Trophoblast cell (in vitro differentiated cells and primary cell): ENCODE results near the gene TAF8.
"Not testable (repeated sequence)": the region's sequence is repeated elsewhere in the genome, so short reads cannot be mapped to it uniquely, and the experiment has no call there.

ENCODE experiments used
- DNase-seq, 2 donors: peaks; one replicate each; pipeline ENCODE4 v3.0.0-alpha.2; 2016
- H2AFZ ChIP-seq: 2 replicates; pipeline ENCODE4 v1.6.1; 2013; ENCODE audit warnings: low read length, moderate library complexity, mild to moderate bottlenecking; ENCODE audit not compliant: insufficient read depth, poor library complexity
- H2AK5ac ChIP-seq: 2 replicates; pipeline ENCODE4 v1.6.1; 2013; ENCODE audit warnings: mild to moderate bottlenecking, low read length
- H2BK120ac ChIP-seq: 2 replicates; pipeline ENCODE4 v1.6.1; 2013; ENCODE audit warnings: low read length, mild to moderate bottlenecking, moderate library complexity; ENCODE audit not compliant: insufficient read depth, poor library complexity
- H2BK12ac ChIP-seq: 2 replicates; pipeline ENCODE4 v1.6.1; 2013; ENCODE audit warnings: mild to moderate bottlenecking, low read length, moderate library complexity
- H2BK5ac ChIP-seq: 2 replicates; pipeline ENCODE4 v1.6.1; 2013; ENCODE audit warnings: low read length, low read depth, moderate library complexity, mild to moderate bottlenecking; ENCODE audit not compliant: poor library complexity
- H3K14ac ChIP-seq: 2 replicates; pipeline ENCODE4 v1.6.1; 2013; ENCODE audit warnings: mild to moderate bottlenecking, low read length
- H3K18ac ChIP-seq: 2 replicates; pipeline ENCODE4 v1.6.1; 2013; ENCODE audit warnings: mild to moderate bottlenecking, low read length
- H3K23ac ChIP-seq: 2 replicates; pipeline ENCODE4 v1.6.1; 2013; ENCODE audit warnings: low read length
- H3K27ac ChIP-seq: 2 replicates; pipeline ENCODE4 v1.5.1; 2013; ENCODE audit warnings: low read depth, mild to moderate bottlenecking, inconsistent platforms, low read length, moderate library complexity
- H3K27me3 ChIP-seq: 2 replicates; pipeline ENCODE4 v1.6.1; 2013; ENCODE audit warnings: inconsistent platforms, mild to moderate bottlenecking, low read length, moderate library complexity; ENCODE audit not compliant: insufficient read depth
- H3K36me3 ChIP-seq, 2 experiments: 1 replicate in 1 of 2; 2 replicates in 1 of 2; pipeline ENCODE4 v1.6.1; 2013; ENCODE audit warnings: low read length in 2 of 2, mild to moderate bottlenecking in 2 of 2, moderate library complexity in 1 of 2; ENCODE audit not compliant: insufficient read depth in 2 of 2, control insufficient read depth in 1 of 2
- H3K4ac ChIP-seq: 2 replicates; pipeline ENCODE4 v1.6.1; 2013; ENCODE audit warnings: low read depth, mild to moderate bottlenecking, low read length, moderate library complexity
- H3K4me1 ChIP-seq, 2 experiments: 1 replicate in 1 of 2; 2 replicates in 1 of 2; pipeline ENCODE4 v1.6.1; 2013; ENCODE audit warnings: low read length in 2 of 2, mild to moderate bottlenecking in 2 of 2, moderate library complexity in 1 of 2; ENCODE audit not compliant: insufficient read depth in 2 of 2, control insufficient read depth in 1 of 2
- H3K4me2 ChIP-seq: 2 replicates; pipeline ENCODE4 v1.6.1; 2013; ENCODE audit warnings: inconsistent platforms, mild to moderate bottlenecking, low read length, moderate library complexity
- H3K4me3 ChIP-seq: 2 replicates; pipeline ENCODE4 v1.5.1; 2013; ENCODE audit warnings: mild to moderate bottlenecking, low read depth, low read length, inconsistent platforms
- H3K79me1 ChIP-seq: one replicate; pipeline ENCODE4 v1.6.1; 2013; ENCODE audit warnings: low read length
- H3K79me2 ChIP-seq: 2 replicates; pipeline ENCODE4 v1.6.1; 2013; ENCODE audit warnings: low read length, mild to moderate bottlenecking; ENCODE audit not compliant: control insufficient read depth, insufficient read depth, poor library complexity
- H3K9ac ChIP-seq: 2 replicates; pipeline ENCODE4 v1.6.1; 2013; ENCODE audit warnings: mild to moderate bottlenecking, low read length
- H3K9me3 ChIP-seq: 2 replicates; pipeline ENCODE4 v1.6.1; 2013; ENCODE audit warnings: low read depth, mild to moderate bottlenecking, control low read depth, inconsistent platforms, low read length; ENCODE audit not compliant: insufficient read depth
- H4K12ac ChIP-seq: 2 replicates; pipeline ENCODE4 v1.6.1; 2013; ENCODE audit warnings: low read depth, mild to moderate bottlenecking, low read length, moderate library complexity
- H4K8ac ChIP-seq: 2 replicates; pipeline ENCODE4 v1.6.1; 2013; ENCODE audit warnings: low read depth, mild to moderate bottlenecking, low read length, moderate library complexity
- H4K91ac ChIP-seq: one replicate; pipeline ENCODE4 v1.6.1; 2013; ENCODE audit warnings: low read depth, mild to moderate bottlenecking, low read length, moderate library complexity
- WGBS: extraction: QIAGEN DNeasy Blood & Tissue Kit; methylation state at CpG from one replicate; pipeline ENCODE4 v1.1.7; 2013; ENCODE audit warnings: missing lambda C conversion rate; ENCODE audit not compliant: insufficient read length, insufficient coverage; ENCODE audit errors: extremely low coverage; 5-methylcytosine and 5-hydroxymethylcytosine counted together

Gene TAF8

DNA sequence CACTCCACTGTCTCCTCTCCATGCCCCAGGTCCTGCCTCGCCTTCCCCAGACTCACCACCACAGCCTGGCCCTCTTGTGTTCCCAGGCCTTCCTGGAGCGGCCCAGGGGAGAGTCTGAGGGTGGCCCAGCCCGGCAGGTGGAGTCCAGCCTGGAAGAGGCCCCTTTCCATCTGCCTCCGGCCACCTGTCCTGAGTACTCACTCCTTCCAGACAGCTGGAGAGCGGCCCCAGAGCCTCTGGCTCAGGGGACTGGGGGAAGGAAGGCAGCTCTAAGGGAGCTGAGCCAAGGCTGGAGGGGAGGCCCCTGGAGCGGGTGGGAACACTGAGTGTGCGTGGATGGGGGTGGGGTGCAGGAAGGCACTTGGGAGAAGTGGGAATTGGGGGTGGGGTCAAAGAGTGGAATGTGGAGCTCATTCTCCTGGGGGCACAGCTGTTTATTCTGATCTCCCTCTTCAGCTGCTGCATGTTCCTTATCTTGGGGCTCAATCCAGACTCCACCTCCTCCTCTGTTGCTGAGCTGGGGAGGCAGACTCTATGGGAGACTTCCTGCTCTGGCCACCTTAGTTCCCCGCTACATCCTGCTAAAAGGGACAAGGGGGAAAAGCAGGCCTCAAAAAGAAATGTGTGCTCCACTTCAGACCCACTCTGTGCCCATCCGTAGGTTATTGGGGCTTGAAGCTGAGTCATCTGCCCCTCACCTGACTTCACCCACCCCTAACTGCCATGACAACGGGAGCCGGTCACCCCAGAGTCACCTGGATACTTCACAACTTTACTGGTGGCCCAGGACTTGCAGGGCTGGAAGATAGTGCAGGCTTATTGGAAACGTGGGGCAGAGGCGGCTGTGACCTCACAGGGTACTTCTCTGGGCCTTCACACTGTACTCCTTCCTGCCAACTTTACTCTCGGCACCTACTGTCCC, 19.5 kb upstream of the TAF8 start:
- Histone ChIP-seq H3K18ac (no peak overlapping the region), H2BK12ac (no peak overlapping the region), H4K8ac (peak overlapping the region; percentile 17), H3K4me1 (peaks cover 7 to 13% of the 10 kb centered on the region in 2 experiments), H3K27ac (no peak overlapping the region), H3K79me2 (no peaks in the 10 kb centered on the region), H3K27me3 (no peaks in the 10 kb centered on the region), H3K4me2 (no peak overlapping the region), H3K14ac (no peak overlapping the region), H3K4me3 (no peak overlapping the region), H2AK5ac (peak overlapping the region; percentile 11), H2AFZ (no peak overlapping the region), H3K9me3 (no peaks in the 10 kb centered on the region), H3K4ac (no peak overlapping the region), H3K23ac (no peak overlapping the region), H4K91ac (peak overlapping the region; percentile 11), H3K79me1 (peaks cover 7% of the 10 kb centered on the region), H2BK120ac (no peak overlapping the region), H2BK5ac (no peak overlapping the region), H4K12ac (no peak overlapping the region), H3K36me3 (no peaks in the 10 kb centered on the region), H3K9ac (no peak overlapping the region)
- DNase-seq = no peak
- no CpG with 5 or more reads among the region's 14 CpGs for WGBS

DNA sequence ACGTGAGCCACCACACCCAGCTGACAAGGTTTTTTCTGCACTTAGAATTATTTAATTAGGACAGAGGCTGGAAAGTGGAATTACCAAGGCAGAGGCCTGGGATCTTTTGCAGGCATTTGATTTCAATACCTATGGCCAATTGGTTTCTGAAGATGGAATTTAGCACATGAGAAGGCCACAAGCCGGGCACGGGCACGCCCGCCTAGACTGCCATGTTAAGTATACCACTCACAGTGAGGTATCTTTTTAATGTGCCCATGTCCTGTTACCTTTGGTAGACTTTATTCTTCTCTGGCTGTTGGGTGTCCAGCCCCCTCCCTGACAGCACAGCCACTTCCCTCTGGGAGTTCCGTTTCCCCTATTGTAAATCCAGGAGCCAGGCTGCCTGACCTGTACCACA, 18.0 kb upstream of the TAF8 start:
- no peak overlapping the region for H2AK5ac ChIP-seq

DNA sequence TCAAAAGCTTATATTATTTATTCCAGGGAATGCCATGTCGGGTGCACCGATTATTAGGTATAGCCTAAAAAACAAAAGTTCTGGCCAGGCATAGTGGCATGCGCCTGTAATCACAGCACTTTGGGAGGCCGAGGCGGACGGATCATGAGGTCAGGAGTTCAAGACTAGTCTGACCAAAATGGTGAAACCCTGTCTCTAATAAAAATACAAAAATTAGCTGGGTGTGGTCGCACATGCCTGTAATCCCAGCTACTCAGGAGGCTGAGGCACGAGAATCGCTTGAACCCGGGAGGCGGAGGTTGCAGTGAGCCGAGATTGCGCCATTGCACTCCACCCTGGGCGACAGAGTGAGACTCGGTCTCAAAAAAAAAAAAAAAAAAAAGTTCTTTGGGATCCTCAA, 12.7 kb upstream of the TAF8 start:
- H3K4me1 ChIP-seq, H3K36me3 ChIP-seq, H3K27me3 ChIP-seq, H4K12ac ChIP-seq, H3K4me3 ChIP-seq, DNase-seq, H3K23ac ChIP-seq, H3K9me3 ChIP-seq, H4K8ac ChIP-seq, H2BK120ac ChIP-seq, H2BK5ac ChIP-seq, H3K14ac ChIP-seq, H3K4ac ChIP-seq, H2BK12ac ChIP-seq, H3K4me2 ChIP-seq, H2AFZ ChIP-seq, H3K9ac ChIP-seq, H3K79me2 ChIP-seq, H3K18ac ChIP-seq, H2AK5ac ChIP-seq, H3K27ac ChIP-seq, H4K91ac ChIP-seq, H3K79me1 ChIP-seq: not testable (repeated sequence)
- whole genome bisulfite sequencing = no CpG with 5 or more reads among the region's 15 CpGs

More for the DNA sequence above, 18.0 kb upstream of the TAF8 start:
- no peaks in the 10 kb centered on the region for H3K27me3 ChIP-seq
- H3K23ac ChIP-seq = no peak overlapping the region
- no peak overlapping the region for H2BK12ac ChIP-seq
- no peak overlapping the region for H2AFZ ChIP-seq
- H2BK5ac ChIP-seq = no peak overlapping the region
- DNase-seq = no peak
- H3K27ac ChIP-seq = no peak overlapping the region
- no peak overlapping the region for H3K4me3 ChIP-seq
- H3K9ac ChIP-seq = no peak overlapping the region
- no peak overlapping the region for H4K12ac ChIP-seq
- H3K4me2 ChIP-seq = no peak overlapping the region
- H3K4ac ChIP-seq = no peak overlapping the region
- no peak overlapping the region for H4K91ac ChIP-seq
- H3K4me1 ChIP-seq = peaks cover 7 to 13% of the 10 kb centered on the region in 2 experiments
- H3K79me1 ChIP-seq = peaks cover 7% of the 10 kb centered on the region
- no peaks in the 10 kb centered on the region for H3K9me3 ChIP-seq
- H3K18ac ChIP-seq = no peak overlapping the region
- H3K14ac ChIP-seq = no peak overlapping the region
- H3K36me3 ChIP-seq = no peaks in the 10 kb centered on the region
- no peak overlapping the region for H4K8ac ChIP-seq
- WGBS = no CpG with 5 or more reads among the region's 6 CpGs
- H3K79me2 ChIP-seq = no peaks in the 10 kb centered on the region
- no peak overlapping the region for H2BK120ac ChIP-seq

DNA sequence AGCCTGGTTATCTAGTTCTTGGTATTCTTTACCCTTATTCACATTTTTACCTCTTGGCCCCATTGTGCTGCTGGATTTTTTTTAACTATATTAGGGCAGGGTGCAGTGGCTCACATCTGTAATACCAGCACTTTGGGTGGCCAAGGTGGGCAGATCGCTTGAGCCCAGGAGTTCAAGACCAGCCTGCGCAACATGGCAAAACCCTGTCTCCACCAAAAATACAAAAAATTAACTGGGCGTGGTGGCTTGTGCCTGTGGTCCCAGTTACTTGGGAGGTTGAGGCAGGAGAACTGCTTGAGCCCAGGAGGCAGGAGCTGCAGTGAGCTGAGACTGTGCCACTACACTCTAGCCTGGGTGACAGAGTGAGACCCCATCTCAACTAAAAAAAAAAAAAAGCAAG, 12.2 kb upstream of the TAF8 start:
- Histone ChIP-seq H2AFZ (no peak overlapping the region), H3K18ac (no peak overlapping the region), H3K9me3 (peaks cover 4% of the 10 kb centered on the region), H3K23ac (no peak overlapping the region), H4K91ac (no peak overlapping the region), H3K4me2 (no peak overlapping the region), H3K36me3 (no peaks in the 10 kb centered on the region), H3K27ac (no peak overlapping the region), H4K12ac (no peak overlapping the region), H3K4me3 (no peak overlapping the region), H2BK120ac (no peak overlapping the region), H2AK5ac (no peak overlapping the region), H3K4ac (no peak overlapping the region), H3K27me3 (no peaks in the 10 kb centered on the region), H3K14ac (no peak overlapping the region), H2BK5ac (no peak overlapping the region), H3K4me1 (peaks cover 0 to 4% of the 10 kb centered on the region in 2 experiments), H2BK12ac (no peak overlapping the region), H3K9ac (no peak overlapping the region), H4K8ac (no peak overlapping the region), H3K79me2 (no peaks in the 10 kb centered on the region), H3K79me1 (peaks cover 3% of the 10 kb centered on the region)
- no peak for DNase-seq
- no CpG with 5 or more reads among the region's 3 CpGs for WGBS
